GM19035 (cell line): ENCODE data around the gene FAM174B.

Source experiments
- ATAC-seq: cut with Tn5 transposase; IDR thresholded peaks from one replicate; pipeline ENCODE4 v1.9.1; 2021; ENCODE audit not compliant: unreplicated experiment

FAM174B gene

GRCh38 chr15:92643849-92644815 lies 11.4 kb downstream of the FAM174B start:
- ATAC-seq, result no peak

- ATAC-seq, result no peak
These were observed 16.7 kb downstream of the FAM174B start for GRCh38 chr15:92638709-92639365.

- ATAC-seq, result no peak
These were observed 17.3 kb downstream of the FAM174B start for GRCh38 chr15:92638291-92638708.

GRCh38 chr15:92637626-92638025 lies 17.9 kb downstream of the FAM174B start:
- no peak for ATAC-seq

- ATAC-seq, result no peak
These were observed 18.6 kb downstream of the FAM174B start for GRCh38 chr15:92636908-92637481.

GRCh38 chr15:92636401-92636907 lies 19.1 kb downstream of the FAM174B start:
- no peak for ATAC-seq

GRCh38 chr15:92634671-92635201 lies 20.8 kb downstream of the FAM174B start:
- no peak for ATAC-seq

GRCh38 chr15:92634060-92634459 lies 21.5 kb downstream of the FAM174B start:
- no peak for ATAC-seq

- no peak for ATAC-seq
These were observed 22.2 kb downstream of the FAM174B start for GRCh38 chr15:92633418-92633817.

GRCh38 chr15:92633001-92633400 lies 22.6 kb downstream of the FAM174B start:
- ATAC-seq, result no peak

- no peak for ATAC-seq
These were observed 23.9 kb downstream of the FAM174B start for GRCh38 chr15:92631721-92632120.

- ATAC-seq, result no peak
These were observed 25.5 kb downstream of the FAM174B start for GRCh38 chr15:92629975-92630626.

GRCh38 chr15:92629276-92629974 lies 26.1 kb downstream of the FAM174B start:
- no peak for ATAC-seq

- no peak for ATAC-seq
These were observed 28.6 kb downstream of the FAM174B start for GRCh38 chr15:92627014-92627413.

- peak; percentile 72 for ATAC-seq
These were observed 30.2 kb downstream of the FAM174B start for GRCh38 chr15:92625251-92625980.

- no peak for ATAC-seq
These were observed 31.1 kb downstream of the FAM174B start for GRCh38 chr15:92624401-92624991.

GRCh38 chr15:92623435-92623834 lies 32.1 kb downstream of the FAM174B start:
- no peak for ATAC-seq

- no peak for ATAC-seq
These were observed 33.5 kb downstream of the FAM174B start for GRCh38 chr15:92621972-92622533.

GRCh38 chr15:92620991-92621390 lies 34.6 kb downstream of the FAM174B start:
- no peak for ATAC-seq
